ENCODE results near the gene KIF5C.

KIF5C gene

GRCh38 chr2:148994341-148994740, 119.3 kb downstream of the KIF5C start:
- H3K27ac ChIP-seq = no peak overlapping the region
- TF ChIP-seq ZFX (IDR thresholded peaks at IDR 0.05) = no peak
- TF ChIP-seq, protein P1, sequence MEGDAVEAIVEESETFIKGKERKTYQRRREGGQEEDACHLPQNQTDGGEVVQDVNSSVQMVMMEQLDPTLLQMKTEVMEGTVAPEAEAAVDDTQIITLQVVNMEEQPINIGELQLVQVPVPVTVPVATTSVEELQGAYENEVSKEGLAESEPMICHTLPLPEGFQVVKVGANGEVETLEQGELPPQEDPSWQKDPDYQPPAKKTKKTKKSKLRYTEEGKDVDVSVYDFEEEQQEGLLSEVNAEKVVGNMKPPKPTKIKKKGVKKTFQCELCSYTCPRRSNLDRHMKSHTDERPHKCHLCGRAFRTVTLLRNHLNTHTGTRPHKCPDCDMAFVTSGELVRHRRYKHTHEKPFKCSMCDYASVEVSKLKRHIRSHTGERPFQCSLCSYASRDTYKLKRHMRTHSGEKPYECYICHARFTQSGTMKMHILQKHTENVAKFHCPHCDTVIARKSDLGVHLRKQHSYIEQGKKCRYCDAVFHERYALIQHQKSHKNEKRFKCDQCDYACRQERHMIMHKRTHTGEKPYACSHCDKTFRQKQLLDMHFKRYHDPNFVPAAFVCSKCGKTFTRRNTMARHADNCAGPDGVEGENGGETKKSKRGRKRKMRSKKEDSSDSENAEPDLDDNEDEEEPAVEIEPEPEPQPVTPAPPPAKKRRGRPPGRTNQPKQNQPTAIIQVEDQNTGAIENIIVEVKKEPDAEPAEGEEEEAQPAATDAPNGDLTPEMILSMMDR (conservative IDR thresholded peaks at IDR 0.05) = no peak

DNA sequence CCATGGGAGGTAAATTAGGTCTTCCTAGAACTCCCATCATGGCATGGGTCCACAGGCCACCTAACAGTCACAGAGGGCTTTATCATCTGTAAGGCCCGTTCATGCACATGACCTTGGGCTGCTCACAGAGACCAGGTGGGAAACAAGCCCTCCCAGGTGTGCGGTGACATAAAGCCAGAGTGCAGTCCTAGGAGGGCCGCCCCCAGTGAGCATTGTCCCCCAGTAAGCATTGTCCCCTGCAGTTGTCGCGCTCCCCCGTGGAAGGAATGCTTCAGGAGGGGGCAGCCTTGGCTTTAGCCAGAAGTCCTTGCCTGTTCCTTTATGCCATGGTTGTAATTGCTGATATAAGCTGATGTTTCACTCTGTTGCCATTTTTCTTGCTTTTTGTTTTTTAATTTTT, 121.8 kb downstream of the KIF5C start:
- no peak for TF ChIP-seq ZFX (IDR thresholded peaks at IDR 0.05)
- TF ChIP-seq, protein P1 (conservative IDR thresholded peaks at IDR 0.05) = no peak
- no peak overlapping the region for H3K27ac ChIP-seq

DNA sequence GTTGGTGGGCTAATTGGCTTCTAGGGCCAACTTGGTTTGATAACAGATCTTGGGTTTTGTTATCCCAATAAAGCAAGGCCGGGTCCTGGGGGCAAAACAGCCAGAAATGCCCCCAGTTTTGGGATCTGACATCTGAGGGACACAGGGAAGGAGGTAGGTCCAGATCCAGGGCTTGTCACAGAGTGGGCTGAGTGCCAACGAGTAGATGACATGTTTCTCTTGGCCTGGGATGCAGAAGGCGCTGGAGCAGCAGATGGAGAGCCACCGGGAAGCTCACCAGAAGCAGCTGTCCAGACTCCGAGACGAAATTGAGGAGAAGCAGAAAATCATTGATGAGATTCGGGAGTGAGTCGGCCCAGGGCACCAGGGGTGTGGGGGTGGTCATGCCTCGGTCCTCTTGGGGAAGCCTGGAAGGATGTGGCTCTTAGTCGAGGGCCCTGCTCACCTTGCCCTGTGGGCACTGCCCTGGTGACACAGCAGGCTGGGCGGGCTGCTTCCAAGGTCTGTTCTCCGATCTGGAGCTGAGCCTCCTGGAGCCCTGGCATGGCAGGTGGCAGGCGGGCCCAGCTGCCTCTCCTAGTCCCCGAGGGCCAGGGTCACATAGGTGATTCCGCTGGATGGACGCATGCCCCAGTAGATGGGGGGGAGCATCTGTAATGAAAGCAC, 123.3 kb downstream of the KIF5C start:
- TF ChIP-seq ZFX (IDR thresholded peaks at IDR 0.05) = no peak
- TF ChIP-seq, protein P1 (conservative IDR thresholded peaks at IDR 0.05) = no peak
- H3K27ac ChIP-seq = no peak overlapping the region

DNA sequence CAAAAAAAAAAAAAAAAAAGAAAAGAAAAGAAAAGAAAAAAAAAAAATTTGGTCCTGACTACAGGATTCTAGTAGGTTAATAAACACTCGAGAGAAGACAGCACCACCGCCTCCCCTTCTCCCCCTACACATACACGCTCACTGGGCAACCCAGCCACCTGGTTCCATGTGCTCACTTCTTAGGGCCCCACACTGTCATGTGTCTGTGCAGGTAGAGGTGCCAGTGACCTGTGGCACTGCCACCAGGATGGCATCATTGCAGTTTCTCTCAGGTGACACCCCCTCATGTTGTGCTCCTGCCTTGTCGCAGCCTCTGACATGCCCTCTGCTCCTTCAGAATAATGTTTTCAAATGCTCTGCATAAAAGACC, 123.8 kb downstream of the KIF5C start:
- no peak overlapping the region for H3K27ac ChIP-seq

DNA sequence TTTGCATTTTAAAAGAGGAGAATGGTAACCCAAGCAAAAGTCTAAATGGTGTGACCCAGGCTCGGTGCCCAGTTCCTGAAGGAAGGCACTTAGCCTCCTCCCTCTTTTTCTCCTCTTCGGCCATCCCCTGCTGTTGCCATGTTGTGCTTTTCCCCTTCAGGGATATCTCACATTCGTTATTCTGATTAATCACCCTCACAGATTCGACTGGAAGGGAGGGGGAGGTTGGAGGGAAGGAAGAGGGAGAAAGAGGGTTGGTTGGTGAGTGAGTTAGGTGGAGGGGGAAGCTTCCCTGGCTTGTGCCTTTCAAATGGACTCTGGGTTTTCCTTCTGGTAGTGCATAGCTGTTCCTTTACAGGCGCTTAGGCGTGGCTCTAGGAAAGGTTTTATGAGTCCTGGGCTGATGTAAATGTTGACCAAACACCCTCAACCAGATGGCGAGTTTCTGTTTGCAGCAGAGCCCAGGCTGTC, 124.5 kb downstream of the KIF5C start:
- H3K27ac ChIP-seq = no peak overlapping the region
- TF ChIP-seq, protein P1 (conservative IDR thresholded peaks at IDR 0.05) = no peak
- TF ChIP-seq ZFX (IDR thresholded peaks at IDR 0.05) = no peak

More for the DNA sequence above, 123.8 kb downstream of the KIF5C start:
- TF ChIP-seq, protein P1 (conservative IDR thresholded peaks at IDR 0.05) = no peak
- no peak for TF ChIP-seq ZFX (IDR thresholded peaks at IDR 0.05)

DNA sequence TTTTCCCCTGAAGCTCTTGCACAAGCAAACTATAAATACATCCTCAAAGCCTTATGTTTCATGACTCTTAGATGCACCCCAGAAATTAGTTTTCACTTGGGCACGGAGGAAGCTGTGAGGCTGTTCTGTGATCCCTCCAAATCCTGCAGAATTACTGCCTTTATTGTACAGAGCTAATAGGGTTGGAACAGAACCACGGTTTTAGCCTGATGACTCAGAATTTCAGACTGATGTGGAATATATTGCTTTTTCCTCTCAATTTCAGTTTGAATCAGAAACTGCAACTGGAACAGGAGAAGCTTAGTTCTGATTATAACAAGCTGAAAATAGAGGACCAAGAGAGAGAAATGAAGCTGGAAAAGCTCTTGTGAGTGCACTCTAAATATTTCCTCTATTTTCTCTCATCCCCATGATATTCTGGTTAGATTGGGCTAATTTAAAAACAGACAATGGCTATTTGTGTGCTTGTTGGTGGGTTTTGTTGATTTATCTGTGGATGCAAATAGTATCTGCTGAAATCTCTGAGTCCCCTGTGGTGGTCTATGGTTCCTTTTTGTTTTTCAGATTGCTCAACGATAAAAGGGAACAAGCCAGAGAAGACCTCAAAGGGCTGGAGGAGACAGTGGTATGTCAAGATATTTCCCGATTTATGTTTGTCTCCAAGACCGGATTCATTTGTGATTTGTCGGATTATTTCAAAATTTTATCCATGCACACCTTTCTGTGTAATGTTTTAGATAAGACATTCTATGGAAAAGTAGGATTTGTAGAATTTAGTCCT, 125.3 kb downstream of the KIF5C start:
- no peak overlapping the region for H3K27ac ChIP-seq
- no peak for TF ChIP-seq ZFX (IDR thresholded peaks at IDR 0.05)
- TF ChIP-seq, protein P1 (conservative IDR thresholded peaks at IDR 0.05) = no peak

DNA sequence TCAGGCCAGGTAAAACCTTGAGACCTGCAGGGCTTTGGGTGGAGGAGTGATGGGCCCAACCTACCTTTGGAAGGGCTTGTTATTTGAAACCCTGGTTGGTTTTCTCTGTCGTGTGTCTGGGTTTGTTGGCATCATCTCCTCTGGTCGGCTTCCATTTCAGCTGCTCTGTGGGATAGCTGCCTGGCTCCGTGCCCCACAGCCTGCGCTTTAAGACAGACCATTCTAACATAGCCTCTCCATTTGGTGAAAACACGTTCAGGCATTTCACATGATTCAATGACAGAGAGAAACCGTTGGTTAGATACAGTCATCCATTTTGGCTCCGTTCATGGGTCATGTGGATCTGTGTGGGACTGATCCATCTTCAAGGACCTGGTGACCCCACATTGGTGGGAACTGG, 126.5 kb downstream of the KIF5C start:
- no peak overlapping the region for H3K27ac ChIP-seq
- TF ChIP-seq, protein P1 (conservative IDR thresholded peaks at IDR 0.05) = no peak
- TF ChIP-seq ZFX (IDR thresholded peaks at IDR 0.05) = no peak

Measured in C4-2B (cell line).